Mucosa of gallbladder (tissue), 1 donor: Measurements from ENCODE around the gene IL10RB. TPM values are rescaled to one million over a fixed set of nuclear protein-coding genes. Genes with fewer than 3 reads are reported as not detected.
"Not testable (repeated sequence)": the region's sequence is repeated elsewhere in the genome, so short reads cannot be mapped to it uniquely, and the experiment has no call there.

Experiments
- DNase-seq: peaks from one replicate; pipeline ENCODE4 v3.0.0-alpha.2; 2020; ENCODE audit warnings: low spot score
- total RNA-seq: library from RNA; stranded (reverse); gene quantifications from one replicate; pipeline ENCODE4 v1.2.1, GENCODE V29; 2021
- donor health status: DM: no; HTN: no; CAD: no.

The IL10RB gene
- total RNA-seq, 1 donor from 2014 or later = 31.2 TPM

DNA sequence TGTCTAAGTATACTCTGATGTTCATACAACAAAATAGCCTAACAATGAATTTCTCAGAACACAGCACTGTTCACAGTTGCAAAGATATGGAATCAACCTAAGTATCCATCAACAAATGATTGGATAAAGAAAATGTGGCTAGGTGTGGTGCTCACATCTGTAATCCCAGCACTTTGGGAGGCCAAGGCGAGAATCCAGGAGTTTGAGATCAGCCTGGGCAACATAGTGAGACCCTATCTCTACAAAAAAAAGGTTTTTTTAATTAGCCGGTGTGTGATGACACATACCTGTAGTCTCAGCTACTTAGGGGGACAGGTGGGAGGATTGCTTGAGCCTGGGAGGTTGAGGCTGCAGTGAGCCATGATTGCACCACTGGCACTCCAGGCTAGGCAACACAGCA is 25.8 kb upstream of the IL10RB start:
- DNase-seq = no peak

DNA sequence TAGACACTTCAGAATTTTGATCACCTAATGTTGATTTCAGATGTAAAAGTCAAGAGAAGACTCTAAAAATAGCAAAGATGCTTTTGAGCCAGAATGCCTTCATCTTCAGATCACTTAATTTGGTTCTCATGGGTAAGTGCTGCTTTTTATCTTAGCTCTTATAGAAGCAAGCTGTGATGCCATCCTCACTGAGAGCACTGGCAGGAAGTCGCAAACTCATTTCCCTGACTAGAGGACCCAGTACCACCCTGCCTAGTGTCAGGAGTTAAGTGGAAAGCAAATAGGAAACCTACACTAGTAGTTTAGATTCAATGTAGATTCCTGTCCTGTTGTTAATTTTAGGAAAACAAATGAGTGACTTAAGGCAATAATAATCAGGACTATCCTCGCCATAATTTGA is 24.3 kb upstream of the IL10RB start:
- DNase-seq = no peak

DNA sequence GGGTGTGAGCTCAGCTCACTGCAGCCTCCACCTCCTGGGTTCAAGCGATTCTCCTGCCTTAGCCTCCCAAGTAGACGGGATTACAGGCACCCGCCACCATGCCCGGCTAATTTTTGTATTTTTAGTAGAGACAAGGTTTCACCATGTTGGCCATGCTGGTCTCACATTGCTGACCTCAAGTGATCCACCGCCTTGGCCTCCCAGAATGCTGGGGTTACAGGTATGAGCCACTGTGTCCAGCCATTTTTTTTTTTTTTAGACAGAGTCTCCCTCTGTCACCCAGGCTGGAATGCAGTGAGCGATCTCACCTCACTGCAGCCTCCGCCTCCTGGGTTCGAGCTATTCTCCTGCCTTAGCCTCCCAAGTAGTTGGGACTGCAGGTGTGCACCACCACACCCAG is 23.3 kb upstream of the IL10RB start:
- not testable (repeated sequence) for DNase-seq

DNA sequence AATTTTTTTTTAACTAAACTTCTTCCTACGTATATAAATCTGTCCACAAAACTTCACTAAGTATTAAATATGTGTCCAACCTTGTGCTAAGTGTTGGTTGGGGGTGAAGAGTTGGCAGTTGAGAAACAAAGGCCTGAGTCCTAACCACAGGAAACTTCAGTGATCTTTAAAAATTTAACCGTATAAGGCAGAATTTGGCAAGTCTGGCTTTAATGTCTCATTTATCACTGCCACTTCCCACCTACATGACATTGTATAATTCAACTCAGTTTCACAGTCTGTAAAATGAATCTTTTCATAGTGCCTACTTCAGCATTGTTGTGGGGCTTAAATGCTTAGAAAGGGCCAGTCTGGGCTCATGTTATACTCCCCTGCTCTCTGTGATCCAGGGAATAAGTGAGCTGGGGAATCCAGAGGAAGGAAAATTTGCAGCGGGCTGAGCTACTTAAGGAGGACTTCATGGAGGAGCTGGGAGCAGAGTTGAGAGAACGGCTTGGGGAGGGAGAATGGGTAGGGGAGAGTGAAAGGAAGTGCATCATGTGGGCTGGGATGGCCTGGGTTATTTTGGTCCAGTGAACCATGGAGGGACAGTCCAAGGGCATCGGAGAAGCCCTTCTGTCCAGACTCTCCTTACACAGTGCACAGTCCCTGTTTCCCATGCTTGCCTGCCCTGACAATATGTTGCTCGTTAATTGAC is 21.9 kb upstream of the IL10RB start:
- no peak for DNase-seq

DNA sequence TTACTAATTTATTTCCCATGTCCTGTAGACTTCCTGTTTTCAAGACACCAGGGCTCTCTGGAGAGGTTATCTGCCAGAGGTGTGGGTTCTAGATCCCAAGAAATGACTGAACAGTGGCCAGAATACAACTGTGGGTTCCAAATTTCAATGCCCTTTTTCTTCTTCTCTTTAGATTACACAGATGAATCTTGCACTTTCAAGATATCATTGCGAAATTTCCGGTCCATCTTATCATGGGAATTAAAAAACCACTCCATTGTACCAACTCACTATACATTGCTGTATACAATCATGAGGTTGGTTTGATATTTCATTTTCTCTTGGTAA is 21.4 kb upstream of the IL10RB start:
- DNase-seq = no peak

DNA sequence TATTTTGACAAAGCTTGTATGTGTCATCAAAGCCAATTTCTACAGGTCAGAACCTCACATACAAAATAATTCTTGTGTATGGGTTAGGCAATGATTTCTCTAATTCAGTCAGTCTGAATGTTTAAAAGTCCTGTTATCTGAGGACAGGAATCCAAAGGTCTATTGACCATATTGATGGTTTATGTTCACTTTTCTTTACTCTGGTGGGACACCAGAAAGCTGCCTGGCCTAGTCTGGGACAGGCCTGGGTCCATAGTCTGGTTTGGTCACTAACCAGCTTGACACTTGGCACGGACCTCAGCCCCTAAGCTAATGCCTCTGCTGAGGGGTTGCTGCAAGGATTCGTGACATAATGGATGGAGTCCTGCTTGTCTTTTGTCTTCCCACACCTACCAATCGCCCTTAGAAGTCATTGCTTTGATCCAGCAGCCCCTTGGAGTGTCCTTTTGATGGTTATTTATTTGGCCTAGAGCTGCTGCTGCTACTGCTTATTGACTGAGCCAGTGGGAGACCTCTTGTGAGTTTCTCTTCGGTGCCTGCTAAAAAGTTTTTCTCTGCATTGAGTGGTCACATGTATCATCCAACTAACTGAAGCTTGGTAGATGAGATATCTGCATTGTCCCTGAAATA is 20.8 kb upstream of the IL10RB start:
- DNase-seq = no peak

DNA sequence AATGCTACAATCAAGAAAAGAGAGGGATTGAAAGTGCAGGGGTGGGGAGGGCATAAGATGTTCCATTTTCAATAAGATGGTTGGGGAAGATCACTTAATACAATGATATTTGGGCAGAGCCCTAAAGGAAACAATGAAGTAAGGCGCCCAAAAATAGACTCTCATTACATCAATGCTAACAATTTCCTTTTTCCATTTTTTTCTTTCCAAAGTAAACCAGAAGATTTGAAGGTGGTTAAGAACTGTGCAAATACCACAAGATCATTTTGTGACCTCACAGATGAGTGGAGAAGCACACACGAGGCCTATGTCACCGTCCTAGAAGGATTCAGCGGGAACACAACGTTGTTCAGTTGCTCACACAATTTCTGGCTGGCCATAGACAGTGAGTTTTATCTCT is 19.7 kb upstream of the IL10RB start:
- no peak for DNase-seq

DNA sequence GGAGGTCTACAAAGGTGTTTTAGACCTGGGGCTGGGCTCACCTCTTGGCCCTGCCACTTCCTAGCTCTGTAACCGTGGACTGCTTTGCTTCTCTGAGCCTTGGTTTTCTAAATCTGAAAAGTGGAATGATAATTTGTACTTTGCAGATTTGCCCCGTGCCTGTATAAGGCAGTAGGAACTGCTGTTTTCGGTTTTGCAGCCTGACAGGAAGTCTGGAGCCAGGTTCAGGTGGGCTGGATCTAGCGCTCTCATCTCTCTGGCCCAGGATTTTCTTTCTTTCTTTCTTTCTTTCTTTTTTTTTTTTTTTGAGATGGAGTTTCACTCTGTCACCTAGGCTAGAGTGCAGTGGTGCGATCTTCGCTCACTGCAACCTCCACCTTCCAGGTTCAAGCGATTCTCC is 19.2 kb upstream of the IL10RB start:
- DNase-seq = no peak

DNA sequence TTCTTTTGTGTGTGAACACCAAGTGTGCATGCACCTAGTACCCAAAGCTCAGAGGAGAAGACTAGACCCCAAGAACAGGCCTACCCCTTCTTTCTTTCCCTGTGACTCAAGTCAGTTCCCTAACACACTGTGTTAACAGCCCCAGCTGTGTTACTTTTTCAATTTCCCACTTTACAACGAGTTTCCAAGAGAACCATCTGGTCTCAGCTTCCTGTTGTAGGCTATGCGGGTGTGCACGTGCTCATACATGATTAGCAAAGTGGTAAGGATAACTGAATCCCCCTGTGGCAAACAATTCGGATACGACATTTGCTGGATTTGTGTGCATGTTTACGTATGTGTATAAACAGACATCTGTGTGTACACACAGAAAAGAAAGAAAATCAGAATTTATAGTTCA is 18.6 kb upstream of the IL10RB start:
- DNase-seq = no peak

DNA sequence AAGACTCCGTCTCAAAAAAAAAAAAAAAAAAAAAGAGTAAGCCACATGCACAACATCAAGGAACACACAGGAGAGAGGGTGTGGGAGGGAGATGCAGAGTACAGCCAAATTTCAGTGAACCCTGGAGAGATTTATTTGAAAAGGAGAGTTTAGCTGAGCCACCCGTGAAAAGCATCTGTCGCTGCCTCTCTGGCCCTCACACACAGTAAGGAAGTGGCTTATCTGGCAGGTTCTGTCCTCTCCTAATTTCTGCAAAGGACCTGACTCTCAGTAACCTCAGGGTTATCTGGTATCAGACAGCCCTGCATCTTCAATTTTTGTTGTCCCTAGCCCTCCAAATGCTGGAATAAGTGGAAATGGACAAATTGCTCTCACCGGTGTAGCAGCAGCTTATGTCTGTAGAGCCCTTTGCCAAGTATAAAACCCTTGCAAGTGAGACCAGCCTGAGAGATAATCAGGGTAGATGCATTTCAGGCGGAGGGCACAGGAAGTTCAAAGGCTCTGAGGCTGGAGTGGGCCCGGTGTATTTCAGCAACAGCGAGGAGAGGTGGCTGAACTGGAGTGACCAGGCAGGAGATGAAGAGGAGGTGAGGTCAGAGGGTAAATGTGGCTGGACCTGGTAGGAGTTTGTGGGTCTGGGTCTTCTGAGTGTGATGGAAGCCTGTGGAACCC is 16.7 kb upstream of the IL10RB start:
- no peak for DNase-seq

DNA sequence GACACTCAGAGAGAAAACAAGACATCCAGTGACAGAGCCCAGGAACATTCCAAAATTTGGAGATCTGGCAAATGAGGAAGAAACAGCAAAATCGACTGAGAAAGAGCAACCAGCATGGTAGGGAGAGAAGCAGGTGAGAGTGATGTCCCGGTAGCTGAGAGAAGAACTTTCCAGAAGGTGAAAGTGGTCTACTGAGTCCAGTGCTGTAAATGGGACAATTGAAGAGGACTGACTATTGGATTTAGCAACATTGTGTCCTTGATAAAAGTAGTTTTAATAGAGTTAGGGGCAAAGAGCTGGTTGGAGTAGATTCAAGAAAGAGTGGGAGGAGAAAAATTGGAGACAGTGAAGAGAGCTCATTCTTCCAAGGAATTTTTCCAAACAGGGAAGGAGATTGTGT is 15.0 kb upstream of the IL10RB start:
- DNase-seq = no peak

DNA sequence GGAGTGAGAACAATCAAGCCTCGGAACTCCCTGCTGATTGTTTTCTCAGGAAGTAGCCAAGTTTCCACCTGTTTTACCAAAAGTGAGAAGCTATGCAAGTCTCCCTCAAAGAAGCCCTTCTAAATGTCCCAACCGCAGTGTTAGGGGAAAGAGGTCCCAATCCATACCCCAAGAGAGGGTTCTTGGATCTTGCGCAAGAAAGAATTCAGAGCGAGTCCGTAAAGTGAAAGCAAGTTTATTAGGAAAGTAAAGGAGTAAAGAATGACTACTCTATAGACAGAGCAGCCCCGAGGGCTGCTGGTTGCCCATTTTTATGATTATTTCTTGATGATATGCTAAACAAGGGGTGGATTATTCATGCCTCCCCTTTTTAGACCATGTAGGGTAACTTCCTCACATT is 12.8 kb upstream of the IL10RB start:
- DNase-seq = not testable (repeated sequence)

DNA sequence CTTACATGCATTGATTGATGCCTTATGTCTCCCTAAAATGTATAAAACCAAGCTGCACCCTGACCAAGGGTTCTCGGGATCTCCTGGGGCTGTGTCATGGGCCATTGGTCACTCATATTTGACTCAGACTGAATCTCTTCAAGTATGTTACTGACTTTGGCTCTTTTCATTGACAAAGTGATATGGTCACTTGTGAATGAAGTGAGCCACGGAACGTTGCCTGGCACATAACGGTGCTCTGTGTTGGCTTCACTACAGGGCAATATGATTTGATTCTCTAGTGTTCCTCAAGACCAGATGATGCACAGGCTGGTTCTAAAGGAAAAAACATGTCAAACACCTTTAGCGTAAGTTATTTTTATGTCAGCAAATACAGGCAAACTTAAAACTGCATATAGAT is 11.4 kb upstream of the IL10RB start:
- no peak for DNase-seq

DNA sequence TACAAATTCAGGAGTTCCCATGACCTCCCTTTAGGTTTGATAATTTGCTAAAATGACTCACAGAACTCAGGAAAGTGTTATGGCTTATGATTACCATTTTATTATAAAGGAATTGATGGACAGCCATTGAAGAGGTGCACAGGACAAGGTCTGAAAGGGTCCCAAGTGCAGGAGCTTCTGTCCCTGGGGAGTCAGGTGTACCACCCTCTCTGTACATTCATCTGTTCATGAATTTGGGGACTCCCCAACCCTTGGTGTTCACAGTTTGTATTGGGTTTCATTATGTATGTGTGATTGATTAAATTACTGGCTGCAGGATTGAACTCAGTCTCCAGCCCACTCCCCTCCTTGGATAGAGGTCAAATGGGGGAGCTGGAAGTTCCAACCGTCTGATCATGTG is 10.8 kb upstream of the IL10RB start:
- no peak for DNase-seq

DNA sequence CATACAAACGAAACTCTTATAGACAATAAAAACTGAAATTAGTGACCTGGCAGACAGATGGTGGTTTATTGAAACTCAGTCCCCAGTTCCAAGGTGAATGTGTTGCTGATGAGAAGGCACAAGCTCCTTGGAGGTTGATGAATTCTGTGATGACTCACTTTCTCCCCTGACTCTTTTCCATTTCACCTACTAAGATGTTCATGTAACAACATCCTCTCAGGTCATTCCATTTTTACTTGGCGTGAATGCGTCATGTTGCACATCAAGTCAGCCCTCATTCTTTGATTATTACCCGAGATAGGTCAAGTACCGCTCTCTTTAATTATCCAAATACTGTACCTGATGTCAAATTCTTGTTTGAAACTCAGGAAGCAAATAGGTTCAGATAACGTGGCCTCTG is 10.1 kb upstream of the IL10RB start:
- no peak for DNase-seq

DNA sequence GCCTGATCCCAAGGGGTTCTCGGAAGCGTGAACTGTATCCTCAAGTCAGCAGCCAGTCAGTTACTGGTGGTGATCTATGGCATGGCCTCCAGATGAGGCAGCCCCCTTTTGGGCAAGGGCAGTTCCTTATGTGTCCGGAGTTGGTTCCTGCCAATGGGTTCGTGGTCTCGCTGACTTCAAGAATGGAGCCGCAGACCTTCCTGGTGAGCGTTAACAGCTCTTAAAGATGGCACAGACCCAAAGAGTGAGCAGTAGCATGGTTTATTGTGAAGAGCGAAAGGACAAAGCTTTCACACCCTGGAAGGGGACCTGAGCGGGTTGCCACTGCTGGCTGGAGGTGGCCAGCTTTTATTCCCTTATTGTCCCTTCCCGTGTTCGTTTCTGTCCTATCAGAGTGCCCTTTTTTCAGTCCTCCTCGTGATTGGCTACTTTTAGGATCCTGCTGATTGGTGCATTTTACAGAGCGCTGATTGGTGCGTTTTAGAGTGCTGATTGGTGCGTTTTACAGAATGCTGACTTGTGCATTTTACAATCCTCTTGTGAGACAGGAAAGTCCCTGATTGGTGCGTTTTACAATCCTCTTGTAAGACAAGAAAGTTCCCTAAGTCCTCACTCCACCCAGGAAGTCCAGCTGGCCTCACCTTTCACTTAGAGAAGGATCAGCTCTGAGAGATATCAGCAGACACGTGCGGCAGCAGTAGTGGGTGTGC is 8.9 kb upstream of the IL10RB start:
- no peak for DNase-seq

DNA sequence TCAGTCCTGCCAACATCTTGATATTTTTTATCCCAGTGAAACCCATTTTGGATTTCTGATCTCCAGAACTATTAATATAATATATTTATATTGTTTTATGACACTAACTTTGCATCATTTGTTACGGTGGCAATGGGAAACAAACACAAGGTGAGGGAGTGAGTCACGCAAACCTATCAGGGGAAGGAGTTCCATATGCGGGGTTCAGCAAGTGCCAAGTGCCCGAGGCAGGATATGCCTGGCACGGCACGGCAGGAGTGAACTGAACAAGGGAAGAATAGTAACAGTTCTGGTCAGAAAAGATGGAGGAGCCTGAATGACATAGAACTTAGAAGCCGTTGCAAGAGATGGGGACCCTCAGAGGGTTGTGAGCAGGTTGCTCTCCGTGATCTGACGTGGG is 7.7 kb upstream of the IL10RB start:
- no peak for DNase-seq

DNA sequence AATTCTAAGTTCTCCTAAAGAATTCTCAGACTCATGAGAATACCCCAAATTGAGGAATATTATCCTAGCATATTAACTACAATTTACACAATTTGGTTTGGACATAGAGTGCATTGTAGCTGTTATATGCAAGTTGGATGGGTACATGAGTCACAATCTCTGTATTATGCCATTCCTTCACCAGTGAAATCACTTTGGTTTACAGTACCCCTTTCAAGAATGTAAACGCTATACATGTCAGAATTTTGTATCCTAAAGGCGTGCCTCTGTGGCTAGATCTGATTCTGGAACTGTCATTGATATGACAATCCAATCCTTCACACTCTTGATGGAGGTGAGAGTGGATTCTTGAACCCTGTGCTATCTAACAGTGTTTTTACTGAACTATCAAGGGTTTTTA is 6.7 kb upstream of the IL10RB start:
- DNase-seq = no peak

DNA sequence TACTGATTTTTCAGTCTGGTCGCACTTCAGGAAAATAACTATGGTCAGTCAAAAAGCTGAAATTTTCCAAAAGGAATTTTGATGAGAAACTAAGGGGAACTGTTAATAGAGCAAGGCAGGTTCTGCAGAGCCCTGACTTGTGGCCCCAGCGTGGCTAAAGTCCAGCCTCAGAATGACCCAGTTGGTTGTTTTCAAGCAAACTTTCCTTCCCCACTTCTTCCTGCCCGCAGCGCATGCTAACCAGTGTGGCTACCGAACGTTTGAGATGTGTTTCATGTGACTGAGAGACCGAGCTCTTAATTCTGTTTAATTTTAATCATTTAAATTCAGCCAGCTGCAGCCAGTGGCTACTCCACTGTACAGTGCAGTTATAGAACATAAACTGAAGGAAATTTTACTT is 6.2 kb upstream of the IL10RB start:
- DNase-seq = peak; percentile 19

DNA sequence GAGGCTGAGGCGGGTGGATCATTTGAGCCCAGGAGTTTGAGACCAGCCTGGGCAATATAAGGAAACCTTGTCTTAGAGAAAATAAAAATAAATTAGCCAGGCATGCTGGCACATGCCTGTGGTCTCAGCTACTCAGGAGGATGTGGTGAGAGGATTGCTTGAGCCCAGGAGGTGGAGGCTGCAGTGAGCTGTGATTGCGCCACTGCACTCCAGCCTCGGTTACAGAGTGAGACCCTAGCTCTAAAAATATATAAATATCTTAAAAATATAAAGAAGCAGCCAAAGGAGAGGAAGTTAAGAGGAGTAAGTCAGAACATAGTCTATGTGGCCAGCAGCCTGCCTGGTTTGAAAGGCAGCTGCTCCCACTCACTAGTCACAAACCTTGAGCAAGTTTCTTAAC is 4.5 kb upstream of the IL10RB start:
- DNase-seq = peak; percentile 31

DNA sequence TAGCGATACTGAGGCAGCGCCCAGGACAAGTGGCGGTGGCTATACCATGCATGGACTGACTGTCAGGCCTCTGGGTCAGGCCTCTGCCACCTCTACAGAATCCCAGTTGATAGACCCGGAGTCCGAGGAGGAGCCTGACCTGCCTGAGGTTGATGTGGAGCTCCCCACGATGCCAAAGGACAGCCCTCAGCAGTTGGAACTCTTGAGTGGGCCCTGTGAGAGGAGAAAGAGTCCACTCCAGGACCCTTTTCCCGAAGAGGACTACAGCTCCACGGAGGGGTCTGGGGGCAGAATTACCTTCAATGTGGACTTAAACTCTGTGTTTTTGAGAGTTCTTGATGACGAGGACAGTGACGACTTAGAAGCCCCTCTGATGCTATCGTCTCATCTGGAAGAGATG is 3.2 kb upstream of the IL10RB start:
- no peak for DNase-seq

DNA sequence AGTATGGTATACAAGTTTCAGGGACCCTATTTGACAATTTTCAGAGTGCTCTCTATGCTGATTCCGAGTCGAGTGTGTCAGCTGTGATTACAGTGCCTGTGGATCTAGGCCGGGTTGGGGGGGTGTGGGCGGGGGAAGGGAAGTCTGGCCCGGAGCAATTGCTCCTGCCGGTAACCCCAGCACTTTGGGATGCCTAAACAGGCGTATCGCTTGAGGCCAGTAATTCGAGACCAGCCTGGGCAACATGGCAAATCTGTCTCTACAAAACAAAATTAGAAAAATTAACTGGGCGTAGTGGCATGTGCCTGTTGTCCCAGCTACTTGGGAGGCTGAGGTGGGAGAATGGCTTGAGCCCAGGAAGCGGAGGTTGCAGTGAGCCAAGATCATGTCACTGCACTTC is 1.6 kb upstream of the IL10RB start:
- no peak for DNase-seq

DNA sequence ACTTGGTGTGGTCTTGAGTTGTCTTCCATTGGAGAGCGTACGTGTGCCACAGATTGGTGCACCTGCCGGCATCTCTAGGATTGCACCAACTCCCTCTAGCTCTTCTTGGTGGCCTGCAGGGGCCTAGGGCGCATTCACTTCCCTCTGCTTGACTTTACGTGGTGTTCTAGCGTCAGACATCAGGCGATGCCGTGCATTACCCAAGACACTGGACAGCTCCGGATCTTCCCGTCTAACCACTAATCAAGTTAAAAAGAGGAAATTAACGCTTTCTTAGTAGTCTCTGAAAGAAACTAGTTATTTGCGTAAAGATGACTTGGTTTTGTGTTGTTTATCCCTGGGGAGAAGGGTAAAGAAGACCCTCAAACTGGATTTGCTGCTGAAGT is 510 bp upstream of the IL10RB start:
- DNase-seq = peak; percentile 54
